ENCODE results near the gene ESPL1. TPM values are rescaled to one million over a fixed set of nuclear protein-coding genes. Genes with fewer than 3 reads are reported as not detected.

The ESPL1 gene
- total and polyA plus RNA-seq, 2 of the 13 experiments (the other 11 are each of a cell fraction or from before 2014, with no cell fraction given) = 5.8 to 11.5 TPM

DNA sequence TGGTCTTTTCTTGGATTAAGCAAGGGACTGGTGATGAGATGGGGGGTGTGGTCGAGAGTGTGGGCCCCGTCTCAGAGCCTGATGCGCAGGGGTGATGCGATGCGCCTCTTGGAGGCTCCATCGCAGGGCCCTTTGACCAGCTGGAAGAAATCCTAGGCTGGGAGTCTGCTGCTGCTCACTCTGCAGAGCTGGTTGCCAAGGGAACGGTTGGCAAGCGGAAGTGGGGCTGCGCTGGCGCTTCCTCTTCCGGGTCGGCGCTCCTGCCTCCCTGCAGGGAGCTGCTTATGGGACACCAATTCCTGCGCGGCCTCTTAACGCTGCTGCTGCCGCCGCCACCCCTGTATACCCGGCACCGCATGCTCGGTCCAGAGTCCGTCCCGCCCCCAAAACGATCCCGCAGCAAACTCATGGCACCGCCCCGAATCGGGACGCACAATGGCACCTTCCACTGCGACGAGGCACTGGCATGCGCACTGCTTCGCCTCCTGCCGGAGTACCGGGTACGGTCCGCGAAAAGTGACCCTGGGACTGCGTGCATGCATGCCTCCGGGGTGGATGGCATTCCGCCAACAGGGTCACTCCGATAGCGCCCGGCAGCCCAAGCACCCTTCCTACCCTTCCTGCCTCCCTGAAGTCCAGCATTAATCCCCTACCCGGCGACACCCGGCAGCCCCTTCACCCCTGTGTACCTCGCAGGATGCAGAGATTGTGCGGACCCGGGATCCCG lies 31.5 kb downstream of the ESPL1 start, which contains the start of gene MYG1 (continued):
- TF ChIP-seq, protein P1, sequence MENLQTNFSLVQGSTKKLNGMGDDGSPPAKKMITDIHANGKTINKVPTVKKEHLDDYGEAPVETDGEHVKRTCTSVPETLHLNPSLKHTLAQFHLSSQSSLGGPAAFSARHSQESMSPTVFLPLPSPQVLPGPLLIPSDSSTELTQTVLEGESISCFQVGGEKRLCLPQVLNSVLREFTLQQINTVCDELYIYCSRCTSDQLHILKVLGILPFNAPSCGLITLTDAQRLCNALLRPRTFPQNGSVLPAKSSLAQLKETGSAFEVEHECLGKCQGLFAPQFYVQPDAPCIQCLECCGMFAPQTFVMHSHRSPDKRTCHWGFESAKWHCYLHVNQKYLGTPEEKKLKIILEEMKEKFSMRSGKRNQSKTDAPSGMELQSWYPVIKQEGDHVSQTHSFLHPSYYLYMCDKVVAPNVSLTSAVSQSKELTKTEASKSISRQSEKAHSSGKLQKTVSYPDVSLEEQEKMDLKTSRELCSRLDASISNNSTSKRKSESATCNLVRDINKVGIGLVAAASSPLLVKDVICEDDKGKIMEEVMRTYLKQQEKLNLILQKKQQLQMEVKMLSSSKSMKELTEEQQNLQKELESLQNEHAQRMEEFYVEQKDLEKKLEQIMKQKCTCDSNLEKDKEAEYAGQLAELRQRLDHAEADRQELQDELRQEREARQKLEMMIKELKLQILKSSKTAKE (CRISPR knock-in tag; IDR thresholded peaks at IDR 0.05; ENCODE audit: borderline replicate concordance) = no peak
- no peak for TF ChIP-seq FOXA1 (IDR thresholded peaks at IDR 0.05)
- TF ChIP-seq FOXA1 (CRISPR knock-in tag; IDR thresholded peaks at IDR 0.05) = peak; percentile 45
- no peak for TF ChIP-seq ZNF17 (CRISPR knock-in tag; IDR thresholded peaks at IDR 0.05)
- no peak; the same call in 1 of the 2 replicates for TF ChIP-seq ZNF589 (CRISPR knock-in tag; conservative IDR thresholded peaks at IDR 0.05)
- TF ChIP-seq HIVEP1 (CRISPR knock-in tag; IDR thresholded peaks at IDR 0.05) = no peak; the same call in 1 of the 2 replicates
- TF ChIP-seq, protein P2, sequence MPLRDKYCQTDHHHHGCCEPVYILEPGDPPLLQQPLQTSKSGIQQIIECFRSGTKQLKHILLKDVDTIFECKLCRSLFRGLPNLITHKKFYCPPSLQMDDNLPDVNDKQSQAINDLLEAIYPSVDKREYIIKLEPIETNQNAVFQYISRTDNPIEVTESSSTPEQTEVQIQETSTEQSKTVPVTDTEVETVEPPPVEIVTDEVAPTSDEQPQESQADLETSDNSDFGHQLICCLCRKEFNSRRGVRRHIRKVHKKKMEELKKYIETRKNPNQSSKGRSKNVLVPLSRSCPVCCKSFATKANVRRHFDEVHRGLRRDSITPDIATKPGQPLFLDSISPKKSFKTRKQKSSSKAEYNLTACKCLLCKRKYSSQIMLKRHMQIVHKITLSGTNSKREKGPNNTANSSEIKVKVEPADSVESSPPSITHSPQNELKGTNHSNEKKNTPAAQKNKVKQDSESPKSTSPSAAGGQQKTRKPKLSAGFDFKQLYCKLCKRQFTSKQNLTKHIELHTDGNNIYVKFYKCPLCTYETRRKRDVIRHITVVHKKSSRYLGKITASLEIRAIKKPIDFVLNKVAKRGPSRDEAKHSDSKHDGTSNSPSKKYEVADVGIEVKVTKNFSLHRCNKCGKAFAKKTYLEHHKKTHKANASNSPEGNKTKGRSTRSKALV (CRISPR knock-in tag; IDR thresholded peaks at IDR 0.05) = no peak
- TF ChIP-seq MAZ (IDR thresholded peaks at IDR 0.05; ENCODE audit: borderline replicate concordance, low read depth, low read length) = no peak
- TF ChIP-seq MAZ (CRISPR knock-in tag; IDR thresholded peaks at IDR 0.05; ENCODE audit: low read depth) = peak; percentile 74
- no peak for TF ChIP-seq CBX1 (IDR thresholded peaks at IDR 0.05; ENCODE audit: low read depth)
- no peak; the same call in 1 of the 2 replicates for TF ChIP-seq SIN3B (IDR thresholded peaks at IDR 0.05; ENCODE audit: low read length)
- TF ChIP-seq, protein P3, sequence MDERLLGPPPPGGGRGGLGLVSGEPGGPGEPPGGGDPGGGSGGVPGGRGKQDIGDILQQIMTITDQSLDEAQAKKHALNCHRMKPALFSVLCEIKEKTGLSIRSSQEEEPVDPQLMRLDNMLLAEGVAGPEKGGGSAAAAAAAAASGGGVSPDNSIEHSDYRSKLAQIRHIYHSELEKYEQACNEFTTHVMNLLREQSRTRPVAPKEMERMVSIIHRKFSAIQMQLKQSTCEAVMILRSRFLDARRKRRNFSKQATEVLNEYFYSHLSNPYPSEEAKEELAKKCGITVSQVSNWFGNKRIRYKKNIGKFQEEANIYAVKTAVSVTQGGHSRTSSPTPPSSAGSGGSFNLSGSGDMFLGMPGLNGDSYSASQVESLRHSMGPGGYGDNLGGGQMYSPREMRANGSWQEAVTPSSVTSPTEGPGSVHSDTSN (CRISPR knock-in tag; IDR thresholded peaks at IDR 0.05) = no peak
- TF ChIP-seq, protein P4, sequence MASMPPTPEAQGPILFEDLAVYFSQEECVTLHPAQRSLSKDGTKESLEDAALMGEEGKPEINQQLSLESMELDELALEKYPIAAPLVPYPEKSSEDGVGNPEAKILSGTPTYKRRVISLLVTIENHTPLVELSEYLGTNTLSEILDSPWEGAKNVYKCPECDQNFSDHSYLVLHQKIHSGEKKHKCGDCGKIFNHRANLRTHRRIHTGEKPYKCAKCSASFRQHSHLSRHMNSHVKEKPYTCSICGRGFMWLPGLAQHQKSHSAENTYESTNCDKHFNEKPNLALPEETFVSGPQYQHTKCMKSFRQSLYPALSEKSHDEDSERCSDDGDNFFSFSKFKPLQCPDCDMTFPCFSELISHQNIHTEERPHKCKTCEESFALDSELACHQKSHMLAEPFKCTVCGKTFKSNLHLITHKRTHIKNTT (CRISPR knock-in tag; IDR thresholded peaks at IDR 0.05) = no peak
- peak; percentile 87 for TF ChIP-seq ZFX (CRISPR knock-in tag; IDR thresholded peaks at IDR 0.05; ENCODE audit: low read depth)
- TF ChIP-seq ZNF101 (CRISPR knock-in tag; IDR thresholded peaks at IDR 0.05; ENCODE audit: borderline replicate concordance, low read depth) = 0 out of 2 replicates have a peak, but pooled peaks have one; percentile 26
- TF ChIP-seq, protein P5, sequence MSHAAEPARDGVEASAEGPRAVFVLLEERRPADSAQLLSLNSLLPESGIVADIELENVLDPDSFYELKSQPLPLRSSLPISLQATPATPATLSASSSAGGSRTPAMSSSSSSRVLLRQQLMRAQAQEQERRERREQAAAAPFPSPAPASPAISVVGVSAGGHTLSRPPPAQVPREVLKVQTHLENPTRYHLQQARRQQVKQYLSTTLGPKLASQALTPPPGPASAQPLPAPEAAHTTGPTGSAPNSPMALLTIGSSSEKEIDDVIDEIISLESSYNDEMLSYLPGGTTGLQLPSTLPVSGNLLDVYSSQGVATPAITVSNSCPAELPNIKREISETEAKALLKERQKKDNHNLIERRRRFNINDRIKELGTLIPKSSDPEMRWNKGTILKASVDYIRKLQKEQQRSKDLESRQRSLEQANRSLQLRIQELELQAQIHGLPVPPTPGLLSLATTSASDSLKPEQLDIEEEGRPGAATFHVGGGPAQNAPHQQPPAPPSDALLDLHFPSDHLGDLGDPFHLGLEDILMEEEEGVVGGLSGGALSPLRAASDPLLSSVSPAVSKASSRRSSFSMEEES (CRISPR knock-in tag; IDR thresholded peaks at IDR 0.05) = 0 out of 2 replicates have a peak, but pooled peaks have one; percentile 14
- TF ChIP-seq SOX5 (CRISPR knock-in tag; IDR thresholded peaks at IDR 0.05; ENCODE audit: borderline replicate concordance) = peak; percentile 52
- TF ChIP-seq HCFC1 (IDR thresholded peaks at IDR 0.05; ENCODE audit: low read depth, low read length) = peak; percentile 65
- peak; percentile 37; the same call in 1 of the 2 replicates for TF ChIP-seq ZBTB7A (CRISPR knock-in tag; IDR thresholded peaks at IDR 0.05)
- TF ChIP-seq, protein P6, sequence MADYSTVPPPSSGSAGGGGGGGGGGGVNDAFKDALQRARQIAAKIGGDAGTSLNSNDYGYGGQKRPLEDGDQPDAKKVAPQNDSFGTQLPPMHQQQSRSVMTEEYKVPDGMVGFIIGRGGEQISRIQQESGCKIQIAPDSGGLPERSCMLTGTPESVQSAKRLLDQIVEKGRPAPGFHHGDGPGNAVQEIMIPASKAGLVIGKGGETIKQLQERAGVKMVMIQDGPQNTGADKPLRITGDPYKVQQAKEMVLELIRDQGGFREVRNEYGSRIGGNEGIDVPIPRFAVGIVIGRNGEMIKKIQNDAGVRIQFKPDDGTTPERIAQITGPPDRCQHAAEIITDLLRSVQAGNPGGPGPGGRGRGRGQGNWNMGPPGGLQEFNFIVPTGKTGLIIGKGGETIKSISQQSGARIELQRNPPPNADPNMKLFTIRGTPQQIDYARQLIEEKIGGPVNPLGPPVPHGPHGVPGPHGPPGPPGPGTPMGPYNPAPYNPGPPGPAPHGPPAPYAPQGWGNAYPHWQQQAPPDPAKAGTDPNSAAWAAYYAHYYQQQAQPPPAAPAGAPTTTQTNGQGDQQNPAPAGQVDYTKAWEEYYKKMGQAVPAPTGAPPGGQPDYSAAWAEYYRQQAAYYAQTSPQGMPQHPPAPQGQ (CRISPR knock-in tag; IDR thresholded peaks at IDR 0.05; ENCODE audit: borderline replicate concordance) = no peak

All from HepG2 (cell line).